Pulmonary artery endothelial cell (primary cell): ENCODE measurements around the gene SLC6A14. TPM values are rescaled to one million over a fixed set of nuclear protein-coding genes. Genes with fewer than 3 reads are reported as not detected.

Experiments used
- DNase-seq: peaks from one replicate; pipeline ENCODE4 v3.0.0-alpha.2; 2011; ENCODE audit warnings: low read depth, low spot score
- total RNA-seq: library from RNA; depleted of rRNA; stranded (reverse); fragments of >200 nt; gene quantifications from 2 replicates; pipeline ENCODE4 v1.2.3, GENCODE V29; 2014

The SLC6A14 gene, protein sequence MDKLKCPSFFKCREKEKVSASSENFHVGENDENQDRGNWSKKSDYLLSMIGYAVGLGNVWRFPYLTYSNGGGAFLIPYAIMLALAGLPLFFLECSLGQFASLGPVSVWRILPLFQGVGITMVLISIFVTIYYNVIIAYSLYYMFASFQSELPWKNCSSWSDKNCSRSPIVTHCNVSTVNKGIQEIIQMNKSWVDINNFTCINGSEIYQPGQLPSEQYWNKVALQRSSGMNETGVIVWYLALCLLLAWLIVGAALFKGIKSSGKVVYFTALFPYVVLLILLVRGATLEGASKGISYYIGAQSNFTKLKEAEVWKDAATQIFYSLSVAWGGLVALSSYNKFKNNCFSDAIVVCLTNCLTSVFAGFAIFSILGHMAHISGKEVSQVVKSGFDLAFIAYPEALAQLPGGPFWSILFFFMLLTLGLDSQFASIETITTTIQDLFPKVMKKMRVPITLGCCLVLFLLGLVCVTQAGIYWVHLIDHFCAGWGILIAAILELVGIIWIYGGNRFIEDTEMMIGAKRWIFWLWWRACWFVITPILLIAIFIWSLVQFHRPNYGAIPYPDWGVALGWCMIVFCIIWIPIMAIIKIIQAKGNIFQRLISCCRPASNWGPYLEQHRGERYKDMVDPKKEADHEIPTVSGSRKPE
- not detected in 2 replicates for total RNA-seq

DNA sequence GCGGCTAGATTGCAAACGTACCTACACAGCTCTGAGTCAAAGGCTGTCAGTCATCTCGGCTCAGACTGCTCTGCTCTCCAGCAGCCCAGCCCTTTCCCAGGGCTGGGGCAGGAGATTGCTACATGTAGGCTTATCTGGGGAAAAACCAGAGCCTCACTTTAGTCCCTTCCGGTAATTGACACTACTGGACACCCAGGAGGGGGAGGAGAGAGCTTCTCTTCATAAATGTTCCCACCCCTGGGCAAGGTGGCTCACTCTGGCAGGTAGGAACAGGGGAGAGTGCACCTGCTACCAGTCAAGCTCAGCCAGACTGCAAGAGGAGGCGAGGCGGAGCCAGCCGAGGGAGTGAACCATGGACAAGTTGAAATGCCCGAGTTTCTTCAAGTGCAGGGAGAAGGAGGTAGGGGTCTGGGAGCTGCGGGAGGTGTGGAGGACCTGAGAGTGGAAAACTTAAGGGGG is at the start of gene SLC6A14:
TSS of gene SLC6A14 (plus strand) at position 249 of the 459 bp plus-strand sequence. CDS start at position 353, 104 bp downstream.
- DNase-seq: no peak

DNA sequence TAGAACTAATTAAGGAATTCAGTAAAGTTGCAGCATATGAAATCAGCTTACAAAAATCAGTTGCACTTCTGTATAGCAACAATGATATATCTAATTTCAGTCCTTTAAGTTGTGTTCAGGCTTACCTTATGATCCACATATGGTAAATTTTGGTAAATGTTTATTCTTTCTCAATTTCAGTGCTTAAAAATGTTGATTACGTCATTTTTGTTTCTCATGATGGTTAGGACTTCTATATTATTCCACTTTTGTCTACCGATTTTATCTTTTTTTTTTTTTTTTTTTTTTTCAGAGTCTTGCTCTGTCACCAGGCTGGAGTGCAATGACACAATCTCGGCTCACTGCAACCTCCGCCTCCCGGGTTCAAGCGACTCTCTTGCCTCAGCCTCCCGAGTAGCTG is 40.7 kb upstream of the SLC6A14 start:
- no peak for DNase-seq

DNA sequence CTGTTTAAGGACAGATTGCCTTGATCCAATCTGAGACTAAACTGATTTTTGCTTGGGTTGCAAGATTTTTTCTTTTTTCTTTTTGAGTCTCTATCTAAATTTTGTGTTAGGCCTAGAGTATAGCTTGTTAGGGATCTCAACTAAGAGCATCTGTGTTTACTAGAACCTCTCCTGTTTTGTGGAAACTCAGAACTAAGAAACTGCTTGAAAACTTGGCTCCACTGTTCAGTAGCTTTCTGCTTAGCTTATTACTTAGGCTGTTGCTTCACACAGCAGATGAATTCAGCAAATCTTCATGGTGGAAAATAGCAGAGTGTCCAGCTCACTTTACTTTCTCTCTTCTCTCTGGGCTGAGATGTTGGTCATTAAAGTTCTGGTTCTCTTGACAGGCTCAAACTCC is 36.7 kb upstream of the SLC6A14 start:
- no peak for DNase-seq

DNA sequence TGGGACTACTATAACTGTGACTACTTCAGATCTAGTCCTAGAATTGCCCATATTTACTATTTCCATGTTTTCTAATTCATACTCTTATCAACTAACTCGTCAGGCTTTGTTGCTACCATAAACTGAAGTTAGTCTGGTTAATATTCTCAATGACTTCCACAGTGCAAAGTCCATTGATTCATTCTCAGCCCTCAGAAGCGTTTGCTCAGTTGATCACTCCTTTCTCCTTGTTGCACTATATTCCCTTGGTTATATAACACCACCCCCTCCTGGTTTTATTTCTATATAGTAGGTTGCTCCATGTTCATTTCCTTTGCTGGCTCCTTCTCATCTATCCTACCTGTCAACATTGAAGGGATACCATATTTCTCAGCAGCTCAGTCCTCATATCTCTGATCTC is 27.2 kb upstream of the SLC6A14 start:
- DNase-seq: no peak

DNA sequence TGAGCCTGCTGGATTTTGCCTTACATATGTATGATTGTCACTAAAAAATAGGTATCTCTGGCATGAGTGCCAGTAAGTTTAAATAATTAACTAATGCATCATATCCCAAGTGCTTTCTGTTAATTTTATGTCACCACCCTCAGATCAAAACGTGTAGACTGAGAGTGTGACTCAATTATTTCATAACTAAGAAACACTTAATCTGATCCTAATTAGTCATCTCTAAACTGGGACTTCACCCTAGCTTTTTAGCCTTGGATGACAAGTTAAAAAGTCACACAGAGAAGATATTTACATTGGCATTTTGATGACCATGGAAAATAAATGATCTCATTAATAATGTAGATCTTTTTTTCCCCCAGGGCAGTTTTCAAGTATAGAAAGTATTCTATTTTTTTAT is 23.1 kb upstream of the SLC6A14 start:
- no peak for DNase-seq

DNA sequence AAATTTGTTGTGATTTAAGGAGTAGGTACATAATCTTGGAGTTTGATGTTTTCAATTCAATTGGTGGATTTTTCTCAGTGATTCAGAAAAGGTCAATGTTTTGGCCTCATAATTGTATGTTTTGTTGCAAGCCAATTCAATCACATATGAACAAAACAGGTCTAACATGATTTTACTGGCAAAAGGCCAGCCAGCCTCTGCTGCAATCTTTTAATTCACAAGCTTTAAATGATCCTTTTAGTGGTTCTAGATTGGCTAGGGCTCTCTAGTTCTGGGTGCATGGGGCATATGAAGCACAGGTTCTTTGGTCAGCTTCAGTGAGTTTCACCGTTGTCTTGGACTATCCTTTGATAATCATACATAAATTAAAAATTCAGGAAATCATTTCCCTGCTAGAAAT is 19.2 kb upstream of the SLC6A14 start:
- DNase-seq: no peak

DNA sequence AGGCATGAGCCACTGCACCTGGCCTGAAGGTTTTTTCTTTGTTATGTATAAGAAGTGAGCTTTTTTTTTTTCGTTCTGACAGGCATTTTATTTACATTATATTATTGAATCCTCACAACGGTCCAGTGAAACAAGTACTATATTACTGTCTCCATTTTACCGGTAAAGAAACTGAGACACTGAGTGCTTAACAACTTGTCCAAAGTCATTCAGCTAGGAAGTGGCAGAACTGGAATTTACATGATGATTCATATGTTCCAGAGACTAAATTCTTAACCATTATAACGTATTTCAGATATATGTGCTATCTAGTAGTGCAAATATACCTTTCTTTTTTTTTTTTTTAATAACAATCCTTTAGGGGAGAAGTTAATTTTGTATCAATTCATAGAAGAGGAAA is 18.4 kb upstream of the SLC6A14 start:
- no peak for DNase-seq

DNA sequence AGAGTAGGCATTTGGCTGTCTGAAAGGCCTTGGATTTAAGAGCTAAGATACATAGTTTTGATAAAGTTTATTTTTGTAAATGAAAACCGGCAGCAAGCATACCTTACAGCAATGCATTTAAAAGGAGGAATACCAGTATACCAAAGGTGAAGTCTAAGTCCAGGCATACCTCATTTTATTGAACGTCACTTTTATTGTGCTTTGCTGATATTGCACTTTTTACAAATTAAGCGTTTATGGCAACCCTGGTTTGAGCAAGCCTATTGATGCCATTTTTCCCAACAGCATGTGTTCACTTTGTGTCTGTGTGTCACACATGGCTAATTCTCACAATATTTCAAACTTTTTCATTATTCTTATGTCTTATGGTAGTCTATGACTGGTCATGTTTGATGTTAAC is 8.4 kb upstream of the SLC6A14 start:
- no peak for DNase-seq

DNA sequence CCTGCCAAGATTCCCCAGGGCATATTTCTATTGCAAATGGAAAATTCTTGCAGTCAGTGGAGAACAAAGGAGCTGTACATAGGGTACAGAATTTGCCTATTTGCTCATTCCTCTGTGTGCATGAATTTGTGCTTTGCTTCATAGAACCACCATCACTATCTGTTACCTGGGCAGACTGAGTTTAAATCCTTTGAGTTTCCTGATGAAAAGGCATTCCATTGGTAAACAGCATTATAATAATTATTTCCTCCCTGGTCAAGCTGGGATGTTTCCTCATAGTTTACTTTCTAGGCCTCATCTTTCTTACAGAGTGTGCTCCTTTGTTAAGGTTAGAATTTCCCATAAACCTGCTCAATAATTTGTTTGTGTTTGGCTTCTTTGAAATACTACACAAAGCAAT is 809 bp upstream of the SLC6A14 start:
- DNase-seq: no peak

DNA sequence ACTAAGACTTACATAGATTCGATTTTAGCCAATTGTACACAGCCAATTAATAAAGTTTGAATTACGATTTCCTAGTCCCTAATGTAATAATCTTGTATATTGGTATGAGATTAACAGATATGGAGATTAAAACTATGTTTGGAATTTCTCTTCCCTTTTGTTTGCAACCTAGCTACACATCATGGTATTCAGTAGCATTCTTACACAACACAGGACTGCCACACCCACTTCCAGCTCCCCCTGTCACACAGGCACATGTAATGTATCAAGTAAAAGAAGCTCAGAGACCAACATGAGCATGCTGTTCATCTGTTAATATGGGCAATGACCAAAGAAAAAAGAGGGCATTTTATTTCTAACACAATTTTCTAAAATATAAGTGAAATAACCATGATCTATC is 12.8 kb downstream of the SLC6A14 start:
- no peak for DNase-seq

DNA sequence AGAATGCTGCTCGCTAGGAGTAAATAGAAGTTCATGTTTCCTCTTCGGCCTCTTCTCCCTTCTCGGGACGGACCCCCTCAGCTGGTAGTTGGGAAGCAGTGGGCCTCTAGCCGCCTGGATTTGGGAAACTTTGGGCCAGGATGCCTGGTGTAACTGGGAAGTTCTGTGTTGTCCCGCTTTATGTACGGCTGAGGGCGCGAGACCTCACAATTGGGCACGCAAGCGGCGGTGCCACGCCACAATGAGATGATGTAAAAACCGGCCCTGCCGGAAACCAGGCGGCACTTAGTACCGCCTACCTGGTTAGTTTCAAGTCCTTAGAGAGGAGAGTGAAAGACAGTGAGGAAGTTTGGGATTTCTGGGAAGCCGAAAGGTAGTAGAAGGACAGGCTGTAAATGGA is 26.4 kb downstream of the SLC6A14 start, which contains the start of gene CT83:
TSS of gene CT83 (minus strand) at position 155 of the 400 bp plus-strand sequence. CDS start at position 35, 120 bp downstream.
- no peak for DNase-seq

DNA sequence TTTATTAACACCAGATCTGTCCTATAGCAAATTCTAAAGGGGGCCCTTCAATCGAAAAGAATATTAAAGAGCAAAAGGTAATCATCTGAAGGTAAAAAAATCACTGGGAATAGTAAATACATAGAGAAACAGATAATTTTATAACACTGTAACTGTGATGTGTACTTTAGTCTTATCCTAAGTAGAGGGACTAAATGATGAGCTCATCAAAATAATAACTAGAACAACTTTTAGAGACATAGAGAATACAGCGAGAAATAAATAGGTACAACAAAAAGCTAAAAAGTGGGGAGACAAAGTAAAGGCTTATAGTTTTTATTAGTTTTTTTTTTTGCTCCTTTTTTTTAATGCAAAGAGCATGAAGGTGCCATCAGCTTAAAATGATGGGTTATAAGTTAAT is 43.7 kb downstream of the SLC6A14 start:
- DNase-seq: no peak

DNA sequence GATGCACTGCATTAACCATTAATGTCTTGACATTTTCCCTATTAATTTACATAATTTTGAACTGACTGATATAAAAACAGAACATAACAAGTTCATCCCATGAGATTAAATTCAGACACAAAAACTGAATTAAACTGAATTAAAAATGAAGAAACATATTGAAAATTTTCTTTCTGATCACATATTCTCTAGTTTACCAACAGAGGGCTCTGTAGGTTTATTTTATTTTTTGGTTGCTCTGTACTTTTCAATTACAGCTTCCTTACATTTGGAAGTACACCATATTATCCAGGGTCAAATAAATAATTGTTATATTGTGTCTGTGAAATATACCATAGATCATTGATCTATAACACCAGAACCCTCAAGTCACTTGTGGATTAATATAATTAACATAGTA is 53.7 kb downstream of the SLC6A14 start:
- DNase-seq: no peak

DNA sequence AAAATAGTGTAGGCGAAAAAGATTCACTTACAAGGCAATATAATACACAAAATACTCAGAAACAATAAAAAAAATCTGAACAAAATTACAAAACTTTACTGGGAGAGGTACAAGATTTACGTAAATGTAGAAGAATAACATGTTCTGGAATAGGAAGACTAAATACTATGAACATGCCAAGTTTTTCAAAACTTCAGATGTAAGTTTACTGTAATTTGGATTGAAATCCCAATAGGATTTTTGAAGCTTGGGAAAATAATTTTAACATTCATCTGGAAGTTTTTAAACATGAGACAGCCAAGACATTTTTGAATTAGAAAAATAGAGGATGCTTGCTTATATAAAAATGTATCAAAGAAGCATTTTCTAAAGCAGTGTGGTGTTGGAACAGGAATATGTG is 56.9 kb downstream of the SLC6A14 start:
- no peak for DNase-seq

DNA sequence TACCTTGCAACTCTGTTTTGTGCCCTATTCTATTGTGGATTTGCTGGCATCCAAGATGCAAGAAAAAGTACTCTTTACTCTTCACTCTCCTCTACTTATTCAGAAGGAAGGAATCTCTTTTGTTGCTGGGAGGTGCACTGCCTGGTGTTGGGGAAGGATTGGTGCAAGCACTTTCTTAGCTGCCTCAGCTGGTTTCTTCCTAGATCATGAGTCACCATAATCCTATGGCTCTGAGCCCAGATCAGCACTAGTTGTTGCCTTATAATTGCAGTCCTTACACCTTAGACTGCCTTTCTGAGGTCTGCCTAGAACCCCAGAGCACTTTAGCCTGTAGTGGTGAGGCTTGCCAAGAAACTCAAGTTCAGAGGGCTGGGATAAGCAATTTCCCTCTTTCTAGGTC is 63.4 kb downstream of the SLC6A14 start:
- no peak for DNase-seq

Other genes with a start within 250 kb of the SLC6A14 start
- not detected in 2 replicates for gene CT83, start 26.4 kb downstream of the SLC6A14 start, total RNA-seq